22Rv1 (cell line): ENCODE measurements around the gene CDCA3.

Experiments used
- ZFX ChIP-seq: fragments of 450-650 bp; IDR thresholded peaks from 2 replicates; pipeline ENCODE4 v1.6.1; 2017; ENCODE audit warnings: antibody characterized with exemption, borderline replicate concordance
- TF ChIP-seq, protein P1 (sequence below): fragments of 450-650 bp; IDR thresholded peaks from 2 replicates; pipeline ENCODE4 v1.5.1; 2017; ENCODE audit warnings: mild to moderate bottlenecking

DNA sequence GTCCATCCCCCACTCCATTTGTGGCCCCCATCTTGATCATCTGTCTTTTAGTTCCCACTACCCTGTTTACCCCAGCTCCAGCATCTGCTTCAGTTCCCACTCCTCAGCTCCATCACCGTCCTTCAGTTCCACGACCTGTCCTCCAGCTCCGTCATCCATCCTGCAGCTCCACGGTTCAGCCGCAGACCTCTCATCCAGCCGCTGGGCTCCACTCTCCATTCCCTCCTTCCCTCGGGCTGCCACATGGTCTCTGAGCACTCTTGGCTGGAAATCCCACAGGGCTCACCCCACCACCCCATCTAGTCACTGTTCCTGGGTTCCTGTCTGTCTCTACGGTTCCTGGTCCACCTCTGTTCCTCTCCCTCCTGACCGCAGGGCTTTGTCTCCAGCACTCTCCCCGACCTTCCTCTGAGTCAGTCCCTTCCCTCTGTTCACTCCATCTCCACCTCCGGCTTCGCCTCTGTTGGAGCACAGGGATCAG, 26.1 kb downstream of the CDCA3 start:
- TF ChIP-seq, protein P1, sequence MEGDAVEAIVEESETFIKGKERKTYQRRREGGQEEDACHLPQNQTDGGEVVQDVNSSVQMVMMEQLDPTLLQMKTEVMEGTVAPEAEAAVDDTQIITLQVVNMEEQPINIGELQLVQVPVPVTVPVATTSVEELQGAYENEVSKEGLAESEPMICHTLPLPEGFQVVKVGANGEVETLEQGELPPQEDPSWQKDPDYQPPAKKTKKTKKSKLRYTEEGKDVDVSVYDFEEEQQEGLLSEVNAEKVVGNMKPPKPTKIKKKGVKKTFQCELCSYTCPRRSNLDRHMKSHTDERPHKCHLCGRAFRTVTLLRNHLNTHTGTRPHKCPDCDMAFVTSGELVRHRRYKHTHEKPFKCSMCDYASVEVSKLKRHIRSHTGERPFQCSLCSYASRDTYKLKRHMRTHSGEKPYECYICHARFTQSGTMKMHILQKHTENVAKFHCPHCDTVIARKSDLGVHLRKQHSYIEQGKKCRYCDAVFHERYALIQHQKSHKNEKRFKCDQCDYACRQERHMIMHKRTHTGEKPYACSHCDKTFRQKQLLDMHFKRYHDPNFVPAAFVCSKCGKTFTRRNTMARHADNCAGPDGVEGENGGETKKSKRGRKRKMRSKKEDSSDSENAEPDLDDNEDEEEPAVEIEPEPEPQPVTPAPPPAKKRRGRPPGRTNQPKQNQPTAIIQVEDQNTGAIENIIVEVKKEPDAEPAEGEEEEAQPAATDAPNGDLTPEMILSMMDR: no peak
- no peak for TF ChIP-seq ZFX
